Gastroesophageal sphincter (tissue), 4 donors: ENCODE data around the gene C1orf159. TPM values are rescaled to one million over a fixed set of nuclear protein-coding genes. Genes with fewer than 3 reads are reported as not detected.

Experiments
- ATAC-seq: fragments of 150-250 bp; one replicate; pipeline ENCODE4 v1.9.1; 2016; ENCODE audit warnings: mild to moderate bottlenecking, moderate library complexity
- H3K27ac ChIP-seq, 4 donors: fragments of 200-600 bp; sonication (generic) in 3 of 4; 1 replicate in 3 of 4; 2 replicates in 1 of 4; pipeline ENCODE4 v1.5.1; 2016 to 2019
- H3K27me3 ChIP-seq: fragments of 200-600 bp; sonication (generic); one replicate; pipeline ENCODE4 v1.5.1; 2019
- H3K36me3 ChIP-seq, 2 donors: fragments of 200-600 bp; sonication (generic); one replicate each; pipeline ENCODE4 v1.5.1; 2019; ENCODE audit warnings: control low read depth in 1 of 2
- H3K4me1 ChIP-seq, 3 donors: fragments of 200-600 bp; sonication (generic); 1 replicate in 2 of 3; 2 replicates in 1 of 3; pipeline ENCODE4 v1.5.1; 2016 to 2019; ENCODE audit warnings: control low read depth in 2 of 3
- H3K4me3 ChIP-seq, 2 donors: fragments of 200-600 bp; sonication (generic); one replicate each; pipeline ENCODE4 v1.5.1; 2019; ENCODE audit warnings: mild to moderate bottlenecking in 1 of 2, moderate library complexity in 1 of 2
- H3K9me3 ChIP-seq, 3 donors: fragments of 200-600 bp; sonication (generic); one replicate each; pipeline ENCODE4 v1.5.1; 2017 to 2019; ENCODE audit warnings: control low read depth in 2 of 3
- CTCF ChIP-seq, 4 experiments: fragments of 200-600 bp in 2 of 4; fragments of 450-650 bp in 2 of 4; sonication (generic) in 1 of 4; IDR thresholded peaks; one replicate each; pipeline ENCODE4 v1.5.1; 2017 to 2019; ENCODE audit warnings: antibody characterized with exemption in 4 of 4, mild to moderate bottlenecking in 2 of 4, moderate library complexity in 2 of 4
- EP300 ChIP-seq: sonication (generic); formaldehyde crosslinking; IDR thresholded peaks from one replicate; pipeline ENCODE4 v1.6.1; 2017; ENCODE audit warnings: antibody characterized with exemption, mild to moderate bottlenecking
- POLR2A ChIP-seq, 2 donors: fragments of 450-650 bp; IDR thresholded peaks; one replicate each; pipeline ENCODE4 v1.6.1; 2017; ENCODE audit warnings: antibody characterized with exemption in 2 of 2, mild to moderate bottlenecking in 2 of 2, moderate library complexity in 1 of 2
- POLR2AphosphoS5 ChIP-seq: sonication (generic); formaldehyde crosslinking; IDR thresholded peaks from one replicate; pipeline ENCODE4 v1.6.1; 2017; ENCODE audit warnings: antibody characterized with exemption
- WGBS, 2 donors: methylation state at CpG; one replicate each; pipeline ENCODE4 v1.1.5; 2018; ENCODE audit warnings: low coverage in 1 of 2; 5-methylcytosine and 5-hydroxymethylcytosine counted together
- total RNA-seq, 4 donors: library from RNA; depleted of rRNA; stranded (reverse); fragments of >200 nt; gene quantifications; one replicate each; pipeline ENCODE4 v1.1.0, GENCODE V29; 2016

The C1orf159 gene
- total RNA-seq, 4 donors from 2014 or later, result 6.3 to 15.3 (median 9.9) TPM

- Histone ChIP-seq H3K9me3 (no peaks in the 10 kb centered on the region), H3K4me1 (peaks cover 0 to 10% (median 9%) of the 10 kb centered on the region in 3 donors), H3K27me3 (no peaks in the 10 kb centered on the region), H3K27ac (no peak overlapping the region), H3K36me3 (peaks cover 0 to 25% of the 10 kb centered on the region in 2 donors), H3K4me3 (no peak overlapping the region)
- 80% methylated on average over 1 of the region's 38 CpGs; no CpG with 5 or more reads in 1 of the 2 donors for WGBS, 2 donors
- TF ChIP-seq POLR2AphosphoS5, result no peak
- no peak for TF ChIP-seq CTCF (IDR thresholded peaks at IDR 0.05)
- TF ChIP-seq POLR2A (IDR thresholded peaks at IDR 0.05), result no peak
- TF ChIP-seq EP300, result no peak
- no peak for ATAC-seq
Observed at GRCh38 chr1:1084372-1085170, 31.3 kb downstream of the C1orf159 start.

GRCh38 chr1:1083416-1084371, 32.2 kb downstream of the C1orf159 start:
- H3K36me3 ChIP-seq, result peaks cover 0 to 25% of the 10 kb centered on the region in 2 donors
- WGBS, 2 donors, result 90 to 91% methylated on average over 2 to 8 of the region's 43 CpGs
- H3K4me3 ChIP-seq, result no peak overlapping the region
- TF ChIP-seq EP300, result no peak
- TF ChIP-seq POLR2AphosphoS5, result no peak
- TF ChIP-seq POLR2A (IDR thresholded peaks at IDR 0.05), result no peak
- TF ChIP-seq CTCF (IDR thresholded peaks at IDR 0.05), result no peak
- ATAC-seq, result no peak
- H3K9me3 ChIP-seq, result no peaks in the 10 kb centered on the region
- H3K27ac ChIP-seq, result no peak overlapping the region
- H3K4me1 ChIP-seq, result peaks cover 0 to 15% (median 12%) of the 10 kb centered on the region in 3 donors
- peaks cover 3% of the 10 kb centered on the region for H3K27me3 ChIP-seq

DNA sequence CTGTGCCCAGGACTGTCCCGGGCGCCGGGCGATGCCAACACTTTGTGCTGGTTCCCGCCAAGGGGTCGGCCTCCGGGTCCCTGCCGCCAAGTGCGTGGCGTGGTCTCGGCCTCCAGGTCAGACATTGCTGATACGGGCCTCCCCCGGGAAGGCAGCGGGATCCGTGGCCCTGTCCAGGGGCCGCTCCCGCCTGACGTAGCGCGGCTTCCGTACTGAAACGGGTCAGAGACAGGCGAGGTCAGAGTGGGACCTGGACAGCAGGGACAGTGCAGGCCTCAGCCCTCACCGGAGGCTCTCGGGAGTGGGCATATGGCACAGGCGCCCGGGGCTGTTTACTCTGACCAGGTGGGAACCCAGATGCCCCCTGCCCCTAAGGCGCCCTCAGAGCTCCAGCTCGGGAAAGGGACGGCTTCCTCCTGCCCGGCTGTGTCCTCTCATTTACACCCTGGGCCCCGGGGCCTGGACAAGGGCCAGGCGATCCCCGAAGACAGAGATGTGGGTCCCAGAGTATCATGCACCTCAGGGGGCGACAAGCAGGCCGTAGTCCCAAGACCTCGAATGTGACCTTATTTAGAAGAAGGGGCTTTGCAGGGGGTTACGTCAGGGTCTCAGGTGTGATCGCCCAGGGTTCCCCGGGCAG, 33.0 kb downstream of the C1orf159 start:
- no peaks in the 10 kb centered on the region for H3K9me3 ChIP-seq
- peaks cover 0 to 15% (median 12%) of the 10 kb centered on the region in 3 donors for H3K4me1 ChIP-seq
- H3K27ac ChIP-seq, result no peak overlapping the region
- no peak for ATAC-seq
- TF ChIP-seq POLR2AphosphoS5 (no peak), POLR2A (IDR thresholded peaks at IDR 0.05) (no peak), EP300 (no peak), CTCF (IDR thresholded peaks at IDR 0.05) (no peak)
- 96% methylated on average over 5 of the region's 40 CpGs; no CpG with 5 or more reads in 1 of the 2 donors for WGBS, 2 donors
- peaks cover 4% of the 10 kb centered on the region for H3K27me3 ChIP-seq
- H3K4me3 ChIP-seq, result no peak overlapping the region
- peaks cover 0 to 25% of the 10 kb centered on the region in 2 donors for H3K36me3 ChIP-seq

- peaks cover 0 to 25% of the 10 kb centered on the region in 2 donors for H3K36me3 ChIP-seq
- no peak overlapping the region for H3K27ac ChIP-seq
- H3K4me1 ChIP-seq, result peaks cover 0 to 15% (median 12%) of the 10 kb centered on the region in 3 donors
- H3K4me3 ChIP-seq, result no peak overlapping the region
- H3K9me3 ChIP-seq, result no peaks in the 10 kb centered on the region
- WGBS, 2 donors, result 100% methylated on average over 2 of the region's 27 CpGs; no CpG with 5 or more reads in 1 of the 2 donors
- TF ChIP-seq CTCF (IDR thresholded peaks at IDR 0.05) (no peak), EP300 (no peak), POLR2AphosphoS5 (no peak), POLR2A (IDR thresholded peaks at IDR 0.05) (no peak)
- no peak for ATAC-seq
- H3K27me3 ChIP-seq, result peaks cover 4% of the 10 kb centered on the region
Observed at GRCh38 chr1:1082239-1082775, 33.6 kb downstream of the C1orf159 start.
